HG03060 (cell line): ENCODE data around the gene SPATA33.
A peak's percentile ranks its signal among the peaks of the same experiment; 100 is the strongest.
"Not testable (repeated sequence)": the region's sequence is repeated elsewhere in the genome, so short reads cannot be mapped to it uniquely, and the experiment has no call there.

ENCODE experiments used
- ATAC-seq: cut with Tn5 transposase; IDR thresholded peaks from one replicate; pipeline ENCODE4 v1.9.1; 2021; ENCODE audit warnings: low read depth, moderate number of reproducible peaks; ENCODE audit not compliant: unreplicated experiment

The SPATA33 gene

DNA sequence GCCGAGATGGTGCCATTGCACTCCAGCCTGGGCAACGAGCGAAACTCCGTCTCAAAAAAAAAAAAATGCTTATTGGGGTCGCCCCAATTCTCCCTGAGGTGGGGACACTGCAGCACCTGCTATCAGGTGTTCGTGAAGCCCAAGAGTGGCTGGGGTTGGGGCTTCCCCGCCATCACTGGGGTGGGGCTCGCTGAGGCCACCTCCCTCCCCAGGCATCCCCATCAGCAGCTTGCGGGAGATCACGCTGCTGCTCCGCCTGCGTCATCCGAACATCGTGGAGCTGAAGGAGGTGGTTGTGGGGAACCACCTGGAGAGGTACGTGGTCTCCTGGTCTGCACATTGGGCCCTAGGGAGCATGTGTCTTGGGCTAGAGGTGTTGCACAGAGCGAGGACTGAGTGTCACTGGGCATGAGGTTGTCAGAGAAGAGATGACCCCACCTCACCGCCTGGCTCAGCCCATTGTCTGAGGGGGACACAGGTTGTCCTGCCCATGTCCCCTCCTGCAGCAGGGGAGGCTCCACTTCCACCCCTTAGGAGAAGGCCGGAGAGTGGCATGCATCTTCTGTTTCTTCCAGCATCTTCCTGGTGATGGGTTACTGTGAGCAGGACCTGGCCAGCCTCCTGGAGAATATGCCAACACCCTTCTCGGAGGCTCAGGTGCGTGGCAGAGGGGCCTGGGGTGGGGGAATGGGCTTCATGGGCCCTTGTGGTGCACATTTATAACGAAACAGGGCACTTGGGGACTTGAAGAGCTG lies 33.8 kb downstream of the SPATA33 start:
- no peak for ATAC-seq

DNA sequence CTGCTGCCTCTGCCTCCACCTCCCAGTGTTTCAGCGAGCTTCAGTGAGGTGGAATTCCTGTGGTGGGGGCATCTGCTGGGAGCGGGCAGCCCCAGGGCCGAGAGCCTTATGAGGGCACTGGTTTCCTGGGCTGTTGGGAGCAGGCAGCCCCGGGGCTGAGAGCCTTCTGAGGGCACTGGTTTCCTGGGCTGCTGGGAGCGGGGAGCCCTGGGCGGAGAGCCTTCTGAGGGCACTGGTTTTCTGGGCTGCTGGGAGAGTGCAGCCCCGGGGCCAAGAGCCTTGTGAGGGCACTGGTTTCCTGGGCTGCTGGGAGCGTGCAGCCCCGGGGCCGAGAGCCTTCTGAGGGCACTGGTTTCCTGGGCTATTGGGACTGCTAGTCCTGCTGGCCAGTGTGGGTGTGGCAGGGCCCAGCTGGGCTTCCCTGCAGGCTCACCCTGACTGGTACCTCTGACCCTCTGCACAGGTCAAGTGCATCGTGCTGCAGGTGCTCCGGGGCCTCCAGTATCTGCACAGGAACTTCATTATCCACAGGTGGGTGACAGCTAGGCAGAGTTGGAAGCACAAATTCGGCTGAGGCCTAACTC lies 34.4 kb downstream of the SPATA33 start:
- ATAC-seq = no peak

DNA sequence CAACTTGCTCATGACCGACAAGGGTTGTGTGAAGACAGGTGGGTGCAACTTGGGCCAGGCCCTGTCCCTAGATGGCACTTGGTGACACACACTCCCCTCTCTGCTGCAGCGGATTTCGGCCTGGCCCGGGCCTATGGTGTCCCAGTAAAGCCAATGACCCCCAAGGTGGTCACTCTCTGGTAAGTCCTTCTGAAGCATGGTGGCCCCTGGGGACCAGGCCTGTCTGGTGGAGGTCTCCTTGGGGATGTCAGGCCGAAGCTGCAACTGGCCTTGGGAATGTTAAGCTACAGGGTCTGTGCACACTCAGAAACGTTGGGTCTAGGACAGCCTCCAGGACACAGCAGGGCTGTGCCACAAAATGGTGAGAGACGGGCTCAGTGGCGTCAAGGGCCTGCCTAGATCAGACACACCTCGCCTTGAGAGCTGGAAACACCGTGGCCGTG lies 35.7 kb downstream of the SPATA33 start:
- no peak for ATAC-seq

DNA sequence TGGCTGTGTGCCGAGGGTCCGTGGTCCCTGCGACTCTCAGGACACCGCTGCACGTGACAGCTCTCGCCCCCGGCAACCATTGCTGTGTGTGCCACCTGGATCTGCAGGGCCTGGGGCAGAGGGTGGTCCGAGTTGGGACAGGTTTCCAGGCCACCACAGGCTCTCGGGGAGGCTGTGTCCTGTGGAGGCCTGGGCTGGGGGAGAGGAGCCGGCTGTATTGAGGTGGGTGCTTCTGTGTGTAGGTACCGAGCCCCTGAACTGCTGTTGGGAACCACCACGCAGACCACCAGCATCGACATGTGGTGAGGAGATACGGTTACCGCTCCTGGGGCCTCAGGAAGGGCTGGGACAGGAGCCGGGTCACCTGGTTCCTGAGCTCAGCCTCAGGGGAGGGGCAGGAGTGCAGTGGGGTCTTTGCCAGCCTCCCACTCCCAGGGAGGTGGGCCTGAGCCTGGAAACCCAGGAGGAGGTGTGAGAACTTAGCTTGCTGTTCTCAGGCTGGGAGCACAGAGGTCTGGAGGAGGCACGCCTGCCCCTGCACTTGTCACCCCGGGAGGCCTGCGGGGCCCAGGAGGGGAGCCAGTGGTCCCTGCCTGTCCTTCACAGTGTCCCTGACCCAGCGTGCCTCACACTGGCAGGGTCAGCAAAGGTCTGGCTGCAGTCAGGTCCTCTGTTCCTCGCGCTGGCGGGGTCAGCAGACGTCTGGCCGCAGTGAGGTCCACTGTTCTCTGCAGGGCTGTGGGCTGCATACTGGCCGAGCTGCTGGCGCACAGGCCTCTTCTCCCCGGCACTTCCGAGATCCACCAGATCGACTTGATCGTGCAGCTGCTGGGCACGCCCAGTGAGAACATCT lies 36.5 kb downstream of the SPATA33 start:
- no peak for ATAC-seq

DNA sequence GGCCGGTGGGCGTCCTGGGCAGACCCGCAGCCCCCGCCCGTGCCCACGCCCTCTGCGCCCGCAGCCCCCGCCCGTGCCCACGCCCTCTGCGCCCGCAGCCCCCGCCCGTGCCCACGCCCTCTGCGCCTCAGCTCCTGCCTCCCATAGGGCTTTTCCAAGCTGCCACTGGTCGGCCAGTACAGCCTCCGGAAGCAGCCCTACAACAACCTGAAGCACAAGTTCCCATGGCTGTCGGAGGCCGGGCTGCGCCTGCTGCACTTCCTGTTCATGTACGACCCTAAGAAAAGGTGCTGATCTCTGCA lies 37.1 kb downstream of the SPATA33 start:
- ATAC-seq = not testable (repeated sequence)

DNA sequence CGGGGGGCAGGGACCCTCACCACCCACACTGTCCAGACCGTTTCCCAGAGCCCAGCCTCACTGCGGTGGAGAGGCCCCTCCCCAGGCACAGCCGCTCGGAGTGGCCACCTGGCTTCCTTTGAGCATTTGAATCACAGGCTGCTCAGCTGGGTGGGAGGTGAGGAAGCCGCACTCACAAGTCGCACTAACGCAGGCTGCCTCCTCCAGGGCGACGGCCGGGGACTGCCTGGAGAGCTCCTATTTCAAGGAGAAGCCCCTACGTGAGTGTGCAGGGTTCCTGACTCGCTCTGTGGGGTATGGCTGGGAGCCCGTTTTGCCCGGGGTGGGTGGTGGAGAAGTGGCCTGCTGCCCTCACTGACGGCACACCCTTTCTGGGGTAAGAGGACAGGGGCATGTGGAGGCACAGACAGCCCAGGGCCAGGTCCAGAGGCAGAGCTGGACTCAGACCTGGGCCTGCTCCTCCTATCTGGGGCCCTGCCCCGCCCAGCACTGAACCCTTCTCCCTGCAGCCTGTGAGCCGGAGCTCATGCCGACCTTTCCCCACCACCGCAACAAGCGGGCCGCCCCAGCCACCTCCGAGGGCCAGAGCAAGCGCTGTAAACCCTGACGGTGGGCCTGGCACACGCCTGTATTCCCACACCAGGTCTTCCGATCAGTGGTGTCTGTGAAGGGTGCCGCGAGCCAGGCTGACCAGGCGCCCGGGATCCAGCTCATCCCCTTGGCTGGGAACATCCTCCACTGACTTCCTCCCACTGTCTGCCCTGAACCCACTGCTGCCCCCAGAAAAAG lies 37.6 kb downstream of the SPATA33 start:
- ATAC-seq = no peak

DNA sequence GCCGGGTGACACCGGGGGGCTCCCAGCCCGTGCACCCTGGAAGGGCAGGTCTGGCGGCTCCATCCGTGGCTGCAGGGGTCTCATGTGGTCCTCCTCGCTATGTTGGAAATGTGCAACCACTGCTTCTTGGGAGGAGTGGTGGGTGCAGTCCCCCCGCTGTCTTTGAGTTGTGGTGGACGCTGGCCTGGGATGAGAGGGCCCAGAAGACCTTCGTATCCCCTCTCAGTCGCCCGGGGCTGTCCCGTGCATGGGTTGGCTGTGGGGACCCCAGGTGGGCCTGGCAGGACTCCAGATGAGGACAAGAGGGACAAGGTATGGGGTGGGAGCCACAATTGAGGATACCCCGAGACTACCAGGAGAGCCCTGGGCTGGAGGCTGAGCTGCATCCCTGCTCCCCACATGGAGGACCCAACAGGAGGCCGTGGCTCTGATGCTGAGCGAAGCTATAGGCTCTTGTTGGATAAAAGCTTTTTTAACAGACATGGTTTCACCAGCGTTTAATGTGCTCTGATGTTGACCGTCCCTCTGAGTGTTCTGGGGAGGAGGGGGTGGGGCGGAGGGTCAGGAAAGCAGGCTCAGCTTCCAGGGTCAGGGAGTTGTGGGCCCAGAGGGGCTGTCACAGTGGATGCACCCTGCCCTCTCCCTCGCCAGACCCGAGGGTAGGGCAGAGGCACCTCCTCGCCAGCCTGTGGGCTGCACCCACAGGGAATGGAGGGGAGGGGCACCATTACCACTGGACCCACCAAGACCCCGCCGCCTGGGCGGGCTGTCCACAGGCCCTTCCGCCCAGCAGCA lies 38.4 kb downstream of the SPATA33 start:
- ATAC-seq = no peak

DNA sequence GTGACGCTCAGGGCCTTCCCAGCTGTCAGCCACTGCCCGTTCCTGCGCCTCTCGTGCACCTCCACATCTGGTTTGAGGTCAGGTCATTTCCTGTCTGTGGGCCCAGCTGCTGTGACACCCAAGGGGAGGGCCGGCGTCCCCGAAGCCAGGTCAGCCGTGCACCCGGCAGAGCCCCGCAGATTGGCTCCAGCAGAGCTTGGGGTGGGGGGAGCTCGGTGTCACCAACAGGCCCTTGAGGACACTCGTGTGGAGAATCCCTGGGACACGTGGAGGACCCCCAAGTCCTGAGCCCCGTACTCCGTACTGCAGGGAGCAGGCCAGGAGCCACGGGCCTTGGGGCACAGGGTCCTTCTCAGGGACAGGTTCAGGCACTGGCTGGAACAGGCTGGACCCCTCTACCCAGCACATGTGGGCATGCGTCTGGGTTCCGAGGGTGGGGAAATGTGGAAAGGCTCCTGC lies 39.1 kb downstream of the SPATA33 start:
- ATAC-seq = no peak

DNA sequence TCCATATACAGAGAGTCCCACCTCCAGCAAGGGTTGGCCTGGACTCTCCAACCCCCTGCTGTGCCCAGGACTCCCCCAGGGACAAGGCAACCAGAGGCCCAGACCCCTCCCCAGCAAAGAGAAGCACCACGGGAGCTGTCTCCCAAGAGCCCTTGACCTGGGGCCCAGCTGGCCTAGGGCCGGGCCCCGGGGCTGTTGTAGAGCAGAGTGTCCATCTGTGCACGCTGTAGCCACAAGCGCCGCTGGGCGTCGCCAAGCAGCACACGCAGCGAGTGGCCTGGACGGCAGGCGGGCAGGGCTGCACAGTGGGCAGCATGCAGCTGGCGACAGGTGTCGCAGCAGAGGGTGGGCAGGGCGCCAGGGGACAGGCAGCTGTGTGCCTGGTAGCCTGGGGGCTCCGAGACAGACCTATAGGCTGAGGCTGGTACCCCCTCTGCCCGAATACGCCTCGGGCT lies 39.6 kb downstream of the SPATA33 start:
- ATAC-seq = no peak

DNA sequence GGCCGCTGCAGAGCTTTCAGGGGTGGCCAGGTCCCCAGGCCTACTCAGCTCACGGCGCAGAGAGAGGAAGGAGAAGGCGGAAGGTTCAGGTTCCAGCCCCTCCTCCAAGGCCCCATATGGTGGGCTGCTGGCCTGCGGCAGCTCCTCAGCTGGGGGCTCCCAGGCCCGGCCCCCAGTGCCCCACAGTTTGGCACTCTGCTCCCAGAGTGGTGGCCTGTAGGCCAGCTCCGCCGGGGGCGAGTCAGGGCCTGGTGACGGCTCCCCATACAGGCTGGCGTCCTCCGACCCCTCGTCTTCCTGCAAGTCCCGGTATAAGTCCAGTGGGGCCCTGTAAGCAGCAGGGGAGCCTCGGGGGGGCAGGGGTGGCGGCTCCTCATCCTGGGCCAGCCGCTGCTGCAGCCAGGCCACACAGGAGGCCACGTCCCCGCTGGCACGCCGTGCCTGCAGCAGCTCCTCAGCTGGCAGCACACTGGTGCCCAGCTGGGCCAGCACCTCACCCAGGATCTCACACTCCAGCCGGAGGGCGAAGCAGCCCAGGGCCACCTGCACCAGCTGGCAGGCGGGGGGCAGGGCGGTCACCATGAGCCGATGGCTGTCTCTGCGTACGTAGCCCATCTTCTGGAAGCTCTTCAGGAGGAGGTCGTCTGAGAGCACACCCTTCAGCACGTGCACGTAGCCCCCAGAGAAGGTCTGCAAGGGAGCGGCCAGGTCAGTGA lies 40.1 kb downstream of the SPATA33 start:
- ATAC-seq = no peak

DNA sequence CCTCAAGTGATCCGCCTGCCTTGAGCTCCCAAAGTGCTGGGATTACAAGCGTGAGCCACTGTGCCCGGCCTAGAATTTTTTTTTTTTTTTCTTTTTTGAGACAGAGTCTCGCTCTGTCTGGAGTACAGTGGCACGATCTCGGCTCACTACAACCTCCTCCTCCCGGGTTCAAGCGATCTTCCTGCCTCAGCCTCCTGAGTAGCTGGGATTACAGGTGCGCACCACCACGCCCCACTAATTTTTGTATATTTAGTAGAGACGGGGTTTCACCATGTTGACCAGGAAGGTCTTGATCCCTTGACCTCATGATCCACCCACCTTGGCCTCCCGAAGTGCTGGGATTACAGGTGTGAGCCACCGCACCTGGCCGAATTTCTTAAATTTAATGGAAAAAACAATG lies 41.1 kb downstream of the SPATA33 start:
- not testable (repeated sequence) for ATAC-seq

DNA sequence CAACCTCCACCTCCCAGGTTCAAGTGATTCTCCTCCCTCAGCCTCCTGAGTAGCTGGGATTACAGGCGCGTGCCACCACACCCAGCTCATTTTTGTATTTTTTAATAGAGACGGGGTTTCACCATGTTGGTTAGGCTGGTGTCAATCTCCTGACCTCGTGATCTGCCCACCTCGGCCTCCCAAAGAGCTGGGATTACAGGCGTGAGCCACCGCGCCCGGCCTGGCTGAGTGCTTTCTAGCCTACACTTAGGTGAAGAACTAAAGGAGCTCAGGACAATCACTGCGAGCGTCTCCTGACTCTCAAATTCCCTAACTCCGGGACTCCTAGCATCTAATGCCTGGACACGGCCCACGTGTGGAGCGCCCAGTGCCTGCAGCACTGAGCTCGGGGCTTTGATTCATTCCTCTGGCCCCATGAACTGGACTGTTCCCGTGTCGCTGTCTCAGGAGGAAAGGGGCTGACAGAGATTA lies 42.0 kb downstream of the SPATA33 start:
- not testable (repeated sequence) for ATAC-seq

DNA sequence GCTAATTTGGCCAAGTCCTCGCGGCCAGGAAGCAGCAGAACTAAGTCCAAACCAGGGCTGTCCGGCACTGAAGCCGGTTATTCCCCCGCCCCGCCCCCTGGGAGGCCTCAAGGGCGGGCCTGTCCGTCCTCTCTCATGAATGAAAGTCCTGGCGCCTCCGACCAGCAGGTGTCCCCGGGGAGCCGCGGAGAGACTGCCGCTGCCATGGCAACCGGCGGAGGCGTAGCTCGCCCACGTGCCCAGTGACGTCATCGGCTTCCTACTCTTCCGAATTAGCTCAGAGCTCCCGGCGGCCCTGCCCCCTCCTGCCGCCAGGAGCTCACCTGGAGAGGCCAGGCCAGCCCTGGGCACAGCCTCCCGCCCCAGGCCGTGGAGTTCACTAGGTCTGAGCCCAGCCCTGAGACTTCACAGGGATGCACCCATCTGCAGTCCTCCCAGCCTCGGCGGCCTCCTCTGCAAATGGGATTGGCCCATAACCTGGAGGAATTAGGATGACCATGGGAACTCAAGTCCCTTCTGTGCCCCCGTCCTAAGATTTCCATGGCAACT lies 42.5 kb downstream of the SPATA33 start:
- peak; percentile 36 for ATAC-seq

DNA sequence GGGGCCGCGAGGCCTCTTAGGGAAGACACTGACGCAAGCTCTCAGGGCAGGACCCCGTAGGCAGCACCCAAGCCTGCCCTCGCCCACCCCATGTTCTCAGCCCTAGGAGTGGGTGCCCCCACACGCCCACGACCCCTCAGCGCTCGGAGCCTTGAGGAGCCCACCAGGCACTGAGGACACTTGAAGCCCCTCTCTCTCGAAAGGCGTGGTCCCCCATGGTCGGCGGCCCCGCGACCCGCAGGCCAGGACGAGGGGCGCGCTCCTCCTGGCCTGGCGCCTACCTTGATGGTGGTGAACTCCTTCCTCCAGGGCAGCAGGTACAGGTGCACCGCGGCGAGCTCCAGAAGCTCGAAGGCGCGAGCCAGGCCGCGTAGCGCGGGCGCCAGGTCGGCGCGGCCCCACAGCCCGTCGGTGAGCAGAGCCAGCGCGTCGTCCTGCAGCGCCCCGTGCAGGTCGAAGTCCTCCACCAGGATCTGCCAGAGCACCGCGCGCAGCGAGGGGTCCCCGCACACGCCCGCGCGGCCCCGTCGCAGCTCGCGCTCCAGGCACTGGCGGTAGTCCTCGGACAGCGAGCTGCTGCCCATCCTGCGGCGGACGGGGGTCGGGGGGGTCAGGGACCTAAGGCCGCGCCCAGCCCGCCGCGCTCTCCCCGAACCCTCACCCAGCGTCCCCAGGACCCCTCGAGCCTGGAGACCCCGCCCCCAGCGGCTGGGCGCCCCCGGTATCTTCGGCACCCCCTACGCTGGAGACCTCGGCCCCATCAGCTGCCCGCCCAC lies 43.2 kb downstream of the SPATA33 start:
- ATAC-seq = no peak

DNA sequence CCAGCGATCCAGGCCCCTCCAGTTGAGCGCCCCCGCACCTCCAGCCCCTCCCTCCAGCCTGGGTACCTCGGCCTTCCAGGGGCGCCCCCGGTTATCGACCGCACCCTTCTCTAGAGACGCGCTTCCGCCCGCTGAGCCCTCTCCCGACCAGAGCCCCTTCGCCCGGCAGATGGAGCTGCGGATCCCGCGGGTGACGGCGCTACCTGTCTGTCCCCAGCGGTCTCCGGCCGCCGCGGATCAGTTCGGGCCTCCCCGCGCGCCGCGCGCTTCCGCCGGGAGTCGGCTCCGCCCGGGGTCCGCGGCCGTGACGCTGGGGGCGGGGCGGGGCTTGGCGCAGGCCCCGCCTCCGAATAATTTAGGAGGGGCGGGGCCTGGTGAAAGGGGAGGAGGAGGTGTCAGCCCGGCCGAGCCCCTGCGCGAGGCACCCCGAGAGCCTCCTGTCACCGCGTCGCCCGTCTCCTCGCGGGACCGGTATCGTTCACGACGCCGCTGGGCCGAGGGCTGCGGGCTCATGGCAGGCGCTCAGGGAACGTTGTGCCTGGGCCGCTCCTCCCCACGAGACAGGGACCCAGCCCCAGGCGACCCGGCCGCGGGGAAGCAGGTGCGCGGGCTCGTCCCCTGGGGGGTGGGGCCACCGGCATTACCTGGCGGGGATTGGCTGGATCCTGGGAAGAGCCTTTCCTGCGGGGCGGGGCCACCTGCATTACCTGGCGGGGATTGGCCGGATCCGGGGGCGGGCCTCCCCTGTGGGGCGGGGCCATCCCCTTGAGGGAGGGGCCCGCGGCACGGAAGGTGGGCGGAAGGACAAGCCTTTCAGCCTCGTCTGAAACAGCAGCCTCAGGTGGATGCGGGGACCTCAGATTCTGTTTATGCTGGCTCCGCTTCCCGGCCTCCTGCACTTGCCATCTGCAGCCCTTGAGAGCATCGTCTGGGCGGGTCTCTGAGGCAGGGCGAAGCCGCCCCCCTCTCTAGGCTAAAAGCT lies 44.1 kb downstream of the SPATA33 start, which contains the start of gene SPATA2L:
TSS of gene SPATA2L (minus strand) at position 281 of the 982 bp plus-strand sequence. CDS start 473 bp downstream, outside the sequence.
- peak; percentile 55 for ATAC-seq

DNA sequence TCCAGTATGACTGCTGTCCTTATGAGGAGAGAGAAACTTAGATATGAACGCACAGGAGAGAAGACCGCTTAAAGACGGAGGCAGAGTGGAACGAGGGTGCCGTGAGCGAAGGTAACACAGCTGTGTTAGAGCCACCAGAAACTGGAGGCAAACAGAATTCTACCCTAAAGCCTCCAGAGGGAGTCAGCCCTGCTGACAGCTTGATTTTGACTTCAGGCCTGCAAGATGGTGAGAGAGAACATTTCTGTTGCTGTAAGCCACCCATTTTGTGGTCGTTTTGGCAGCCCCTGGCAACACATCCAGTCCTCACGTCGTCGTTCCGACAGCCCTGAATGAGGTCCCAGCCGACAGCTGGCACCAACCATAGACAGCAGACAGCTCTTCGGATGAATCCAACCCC lies 46.6 kb downstream of the SPATA33 start:
- ATAC-seq = no peak

DNA sequence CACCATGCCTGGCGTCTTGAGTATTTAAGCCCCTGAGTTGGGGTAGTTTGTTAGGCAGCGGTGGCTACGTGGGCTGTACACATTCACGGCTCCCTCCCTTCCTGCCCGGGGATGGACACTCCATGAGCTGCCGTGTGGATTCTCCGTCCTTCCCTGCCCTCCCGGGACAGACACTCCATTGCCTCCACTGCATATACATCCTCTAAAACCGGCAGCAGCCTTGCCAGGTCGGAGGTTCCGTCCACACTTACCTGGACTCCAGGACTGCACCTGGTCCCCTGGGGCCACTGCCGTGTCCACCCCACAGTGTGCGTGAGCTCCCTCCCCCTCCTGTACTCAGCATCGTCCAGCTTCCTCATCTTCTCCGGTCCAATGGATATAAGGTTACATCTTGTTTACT lies 47.4 kb downstream of the SPATA33 start:
- ATAC-seq = no peak
